Measurements from ENCODE around the gene USO1. TPM values are rescaled to one million over a fixed set of nuclear protein-coding genes. Genes with fewer than 3 reads are reported as not detected.

Gene USO1
- total and polyA plus RNA-seq, 2 of the 13 experiments (the other 11 are each of a cell fraction or from before 2014, with no cell fraction given): 52.2 to 87.7 TPM

DNA sequence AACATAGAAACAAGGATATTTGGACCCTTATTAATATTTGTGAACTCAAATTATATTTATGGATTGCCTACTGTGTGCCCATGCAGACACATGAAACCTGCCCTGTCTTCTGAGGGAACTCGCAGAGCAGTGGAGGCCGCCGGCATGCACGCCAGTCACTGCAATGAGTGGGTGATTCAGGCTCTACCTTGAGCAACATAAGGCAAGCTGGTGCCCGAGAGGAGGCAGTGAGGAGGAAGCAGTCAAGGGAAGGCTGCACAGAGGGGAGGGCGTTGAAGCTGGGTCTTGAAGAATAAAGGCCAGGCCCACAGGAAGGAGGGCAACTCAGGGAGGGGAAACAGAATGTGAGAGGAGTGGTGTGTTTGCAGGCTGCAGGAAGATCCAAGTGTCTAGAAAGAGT, 125.1 kb downstream of the USO1 start (continued):
- TF ChIP-seq, protein P1, sequence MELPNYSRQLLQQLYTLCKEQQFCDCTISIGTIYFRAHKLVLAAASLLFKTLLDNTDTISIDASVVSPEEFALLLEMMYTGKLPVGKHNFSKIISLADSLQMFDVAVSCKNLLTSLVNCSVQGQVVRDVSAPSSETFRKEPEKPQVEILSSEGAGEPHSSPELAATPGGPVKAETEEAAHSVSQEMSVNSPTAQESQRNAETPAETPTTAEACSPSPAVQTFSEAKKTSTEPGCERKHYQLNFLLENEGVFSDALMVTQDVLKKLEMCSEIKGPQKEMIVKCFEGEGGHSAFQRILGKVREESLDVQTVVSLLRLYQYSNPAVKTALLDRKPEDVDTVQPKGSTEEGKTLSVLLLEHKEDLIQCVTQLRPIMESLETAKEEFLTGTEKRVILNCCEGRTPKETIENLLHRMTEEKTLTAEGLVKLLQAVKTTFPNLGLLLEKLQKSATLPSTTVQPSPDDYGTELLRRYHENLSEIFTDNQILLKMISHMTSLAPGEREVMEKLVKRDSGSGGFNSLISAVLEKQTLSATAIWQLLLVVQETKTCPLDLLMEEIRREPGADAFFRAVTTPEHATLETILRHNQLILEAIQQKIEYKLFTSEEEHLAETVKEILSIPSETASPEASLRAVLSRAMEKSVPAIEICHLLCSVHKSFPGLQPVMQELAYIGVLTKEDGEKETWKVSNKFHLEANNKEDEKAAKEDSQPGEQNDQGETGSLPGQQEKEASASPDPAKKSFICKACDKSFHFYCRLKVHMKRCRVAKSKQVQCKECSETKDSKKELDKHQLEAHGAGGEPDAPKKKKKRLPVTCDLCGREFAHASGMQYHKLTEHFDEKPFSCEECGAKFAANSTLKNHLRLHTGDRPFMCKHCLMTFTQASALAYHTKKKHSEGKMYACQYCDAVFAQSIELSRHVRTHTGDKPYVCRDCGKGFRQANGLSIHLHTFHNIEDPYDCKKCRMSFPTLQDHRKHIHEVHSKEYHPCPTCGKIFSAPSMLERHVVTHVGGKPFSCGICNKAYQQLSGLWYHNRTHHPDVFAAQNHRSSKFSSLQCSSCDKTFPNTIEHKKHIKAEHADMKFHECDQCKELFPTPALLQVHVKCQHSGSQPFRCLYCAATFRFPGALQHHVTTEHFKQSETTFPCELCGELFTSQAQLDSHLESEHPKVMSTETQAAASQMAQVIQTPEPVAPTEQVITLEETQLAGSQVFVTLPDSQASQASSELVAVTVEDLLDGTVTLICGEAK (IDR thresholded peaks at IDR 0.05): no peak
- TF ChIP-seq, protein P1 (CRISPR knock-in tag; IDR thresholded peaks at IDR 0.05): no peak
- TF ChIP-seq KAT7 (CRISPR knock-in tag; IDR thresholded peaks at IDR 0.05; ENCODE audit: borderline replicate concordance) (no peak), ZKSCAN8 (CRISPR knock-in tag; IDR thresholded peaks at IDR 0.05; ENCODE audit: borderline replicate concordance) (no peak), ZSCAN20 (CRISPR knock-in tag; IDR thresholded peaks at IDR 0.05; ENCODE audit: borderline replicate concordance) (no peak)
